H1 (cell line): Measurements from ENCODE around the gene ERLIN1. TPM values are rescaled to one million over a fixed set of nuclear protein-coding genes. Genes with fewer than 3 reads are reported as not detected.

ENCODE experiments used
- BRCA1 ChIP-seq: IDR thresholded peaks from 2 replicates; pipeline ENCODE4 v1.6.1; 2012; ENCODE audit warnings: low read depth, low read length, improper control_type of control experiment
- CHD1 ChIP-seq: IDR thresholded peaks from 2 replicates; pipeline ENCODE4 v1.6.1; 2012; ENCODE audit warnings: low read depth, low read length, improper control_type of control experiment
- CHD7 ChIP-seq: fragments of 300-600 bp; sonication (generic); IDR thresholded peaks from 2 replicates; pipeline ENCODE4 v1.7.1; 2012; ENCODE audit warnings: low read length, moderate library complexity, mild to moderate bottlenecking, inconsistent platforms; ENCODE audit not compliant: insufficient replicate concordance
- CTBP2 ChIP-seq: IDR thresholded peaks from 2 replicates; pipeline ENCODE4 v1.7.0; 2011; ENCODE audit warnings: borderline replicate concordance, mild to moderate bottlenecking, moderate library complexity, mixed read lengths, low read length; ENCODE audit not compliant: insufficient read depth, insufficient read length
- EGR1 ChIP-seq: IDR thresholded peaks from 2 replicates; pipeline ENCODE4 v1.6.1; 2011; ENCODE audit warnings: low read depth, low read length, borderline replicate concordance
- FOSL1 ChIP-seq: IDR thresholded peaks from 2 replicates; pipeline ENCODE4 v1.6.1; 2011; ENCODE audit warnings: mild to moderate bottlenecking, low read depth, low read length, moderate library complexity; ENCODE audit not compliant: insufficient read depth
- POLR2A ChIP-seq, 2 experiments: IDR thresholded peaks; 1 replicate in 1 of 2; 2 replicates in 1 of 2; pipeline ENCODE4 v1.6.1; 2011; ENCODE audit warnings: low read depth in 2 of 2, low read length in 2 of 2, mild to moderate bottlenecking in 2 of 2; ENCODE audit errors: control extremely low read depth in 1 of 2
- RNF2 ChIP-seq: fragments of 200-900, 300-1000 bp; sonication (generic); IDR thresholded peaks from 2 replicates; pipeline ENCODE4 v1.7.1; 2016; ENCODE audit warnings: borderline replicate concordance, low read depth, mild to moderate bottlenecking, antibody characterized with exemption, low read length; ENCODE audit not compliant: poor library complexity, severe bottlenecking; ENCODE audit errors: missing control alignments
- SIX5 ChIP-seq: IDR thresholded peaks from 2 replicates; pipeline ENCODE4 v1.6.1; 2011; ENCODE audit warnings: mild to moderate bottlenecking, low read depth, low read length
- SUZ12 ChIP-seq: fragments of 200-600 bp; sonication (generic); IDR thresholded peaks from 2 replicates; pipeline ENCODE4 v1.6.1; 2012; ENCODE audit warnings: mild to moderate bottlenecking, inconsistent platforms, low read length, moderate library complexity, mixed read lengths
- TAF1 ChIP-seq: IDR thresholded peaks from 2 replicates; pipeline ENCODE4 v1.6.1; 2011; ENCODE audit warnings: mild to moderate bottlenecking, low read depth, low read length
- TAF7 ChIP-seq: optimal IDR thresholded peaks from 2 replicates; pipeline ENCODE3; 2011; ENCODE audit warnings: low read depth, mild to moderate bottlenecking, inconsistent platforms, low read length, moderate library complexity, borderline replicate concordance
- polyA plus RNA-seq, 7 experiments: library from polyadenylated mRNA; depleted of rRNA in 3 of 7; stranded (reverse) in 5 of 7; unstranded in 2 of 7; fragments of >200 nt in 5 of 7; fragments of 200-250 nt in 2 of 7; gene quantifications; 1 replicate in 5 of 7; 2 replicates in 1 of 7; 4 replicates in 1 of 7; pipeline versions ENCODE4 v1.2.1 to v1.2.3, GENCODE V29; 2011 to 2013; ENCODE audit warnings: missing spikeins in 2 of 7, mixed read lengths in 2 of 7
- total RNA-seq: library from RNA; stranded (reverse); fragmentation: NEBNext Ultra II Directional; extraction: Animal tissue kit (Norgen Biotek cat#: 25700); gene quantifications from 2 replicates; pipeline ENCODE4 v1.2.1, GENCODE V29; 2021

ERLIN1 gene
- total and polyA plus RNA-seq, 2 of the 8 experiments (the other 6 are each of a cell fraction or from before 2014, with no cell fraction given): 16.5 to 32.0 TPM

- TF ChIP-seq CHD7 (no peak), RNF2 (no peak), TAF7 (no peak), EGR1 (no peak), FOSL1 (no peak), TAF1 (no peak), CTBP2 (no peak), CHD1 (no peak), POLR2A (IDR thresholded peaks at IDR 0.05; ENCODE audit: control extremely low read depth in 1 of 2, low read depth in 2 of 2, low read length in 2 of 2) (no peak), SIX5 (no peak), SUZ12 (no peak), BRCA1 (no peak)
These were observed 17.6 kb downstream of the ERLIN1 start (continued) for GRCh38 chr10:100168313-100168643.
